Stimulated activated CD4-positive, alpha-beta T cell treated with anti-CD3 and anti-CD28 coated beads, Interleukin-12 subunit alpha, Interleukin-12 subunit beta, amount 100 ng/mL, for 4 hours (primary cell): ENCODE data around the gene CUX1.
"Not testable (repeated sequence)": the region's sequence is repeated elsewhere in the genome, so short reads cannot be mapped to it uniquely, and the experiment has no call there.

Source experiments
- DNase-seq: peaks from one replicate; pipeline ENCODE4 v3.0.0-alpha.2; 2020

The CUX1 gene

GRCh38 chr7:101824440-101824839 is 7.0 kb downstream of the CUX1 start:
- DNase-seq, result no peak

GRCh38 chr7:101826081-101826835 is 8.8 kb downstream of the CUX1 start:
- no peak for DNase-seq

DNA sequence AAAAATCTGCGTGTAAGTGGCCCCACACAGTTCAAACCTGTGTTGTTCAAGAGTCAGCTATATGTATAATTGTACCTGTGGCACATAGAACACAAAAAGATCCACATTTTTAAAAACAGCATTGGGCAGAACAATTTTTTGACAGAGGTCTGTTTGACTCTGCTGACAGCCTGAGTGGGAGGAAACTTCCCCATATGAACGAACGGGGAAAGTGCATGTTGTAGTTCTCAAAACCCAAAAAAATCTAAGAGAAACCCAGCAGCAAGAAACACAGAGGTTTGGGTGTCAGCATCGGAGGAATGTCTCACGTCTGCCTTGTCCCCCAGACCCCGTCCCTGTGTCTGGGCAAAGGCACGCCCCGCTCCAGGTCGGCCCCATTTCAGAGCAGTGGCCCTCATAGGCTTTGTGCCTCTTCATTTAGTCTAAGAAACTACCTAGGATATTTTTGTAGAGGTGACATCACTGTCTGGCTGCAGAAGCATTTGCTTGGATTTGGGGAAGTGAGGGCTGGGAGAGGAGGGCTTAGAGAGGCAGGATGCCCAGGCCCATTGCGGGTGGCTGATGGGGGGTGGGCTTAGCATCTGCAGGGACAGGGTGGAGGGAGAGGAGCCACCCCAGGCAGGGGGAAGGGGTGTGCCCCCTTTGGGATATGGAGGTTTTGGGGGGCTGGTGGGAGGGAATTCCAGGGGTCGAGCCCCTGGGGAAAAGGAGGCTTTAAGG is 11.0 kb downstream of the CUX1 start:
- DNase-seq, result no peak

- no peak for DNase-seq
Measured at GRCh38 chr7:101829374-101829773, 11.9 kb downstream of the CUX1 start.

DNA sequence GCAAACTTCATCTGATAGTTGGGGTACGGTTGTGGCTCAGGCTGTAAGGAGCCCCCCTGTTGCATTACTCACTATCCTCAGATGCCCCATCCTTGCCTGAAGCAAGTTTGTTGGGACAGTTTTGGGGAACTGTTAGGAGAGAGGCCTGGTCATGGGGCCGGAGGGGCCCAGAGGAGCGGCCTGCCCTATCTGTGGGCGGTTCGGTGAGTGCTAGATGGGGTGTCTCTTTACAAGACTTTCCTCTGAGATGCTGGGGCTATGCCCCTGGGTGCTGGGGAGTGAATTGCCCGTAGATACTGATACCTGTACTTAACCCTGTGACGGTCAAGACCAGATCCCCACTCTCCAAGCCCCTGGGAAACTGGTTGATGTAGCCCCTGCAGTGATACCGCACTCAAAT is 12.4 kb downstream of the CUX1 start:
- DNase-seq, result no peak

- not testable (repeated sequence) for DNase-seq
Measured at GRCh38 chr7:101831396-101831795, 14.0 kb downstream of the CUX1 start.

DNA sequence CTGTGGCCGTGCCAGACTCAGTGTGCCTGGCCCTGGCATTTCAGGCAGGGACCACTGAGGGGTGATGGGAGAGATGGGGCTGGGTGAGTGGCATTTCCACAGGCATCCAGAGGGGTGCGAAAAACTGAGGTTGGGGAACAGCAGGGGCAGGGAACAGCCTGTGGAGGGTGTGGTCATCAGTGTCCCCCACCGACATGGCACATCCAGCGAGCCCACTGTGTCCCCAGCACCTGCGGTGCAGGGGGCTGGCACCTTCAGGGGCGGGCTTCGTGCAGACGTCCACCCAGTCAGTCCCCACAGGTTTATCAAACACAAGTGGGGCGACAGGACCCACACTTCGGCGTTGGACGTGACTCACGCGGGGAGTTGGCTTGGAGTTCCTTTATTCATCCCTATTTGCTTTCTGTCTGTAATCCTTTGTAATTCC is 14.8 kb downstream of the CUX1 start:
- no peak for DNase-seq

- no peak for DNase-seq
Measured at GRCh38 chr7:101832685-101833375, 15.4 kb downstream of the CUX1 start.

- no peak for DNase-seq
Measured at GRCh38 chr7:101833799-101834198, 16.4 kb downstream of the CUX1 start.

GRCh38 chr7:101835136-101835535 is 17.7 kb downstream of the CUX1 start:
- DNase-seq, result no peak

GRCh38 chr7:101837433-101837832 is 20.0 kb downstream of the CUX1 start:
- DNase-seq, result not testable (repeated sequence)

DNA sequence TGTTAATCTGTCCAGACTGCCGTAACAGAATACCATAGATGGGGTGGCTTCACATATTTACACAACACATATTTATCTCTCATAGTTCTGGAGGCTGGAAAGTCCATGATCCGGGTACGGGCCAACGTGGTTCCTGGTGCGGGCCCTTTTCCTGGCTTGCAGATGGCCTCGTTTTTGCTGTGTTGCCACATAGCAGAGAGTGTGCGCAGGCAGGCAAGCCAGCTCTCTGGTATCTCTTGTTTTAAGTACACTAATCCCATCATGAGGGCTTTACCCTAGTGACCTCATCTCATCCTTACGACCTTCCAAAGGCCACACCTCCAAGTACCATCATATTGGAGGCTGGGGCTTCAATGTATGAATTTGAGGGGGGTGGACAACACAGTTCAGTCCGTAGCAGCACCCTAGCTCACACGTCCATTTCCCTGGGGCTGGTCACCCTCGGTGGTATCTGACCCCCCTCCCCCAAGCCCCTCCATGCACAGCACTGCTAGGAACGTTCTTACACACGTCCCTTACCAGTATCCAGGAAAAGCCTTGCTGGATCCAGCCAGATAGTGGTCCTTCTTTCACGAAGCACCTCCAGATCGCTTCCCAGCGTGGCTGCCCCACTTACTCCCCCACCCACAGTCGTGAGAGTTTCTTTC is 21.5 kb downstream of the CUX1 start:
- no peak for DNase-seq

DNA sequence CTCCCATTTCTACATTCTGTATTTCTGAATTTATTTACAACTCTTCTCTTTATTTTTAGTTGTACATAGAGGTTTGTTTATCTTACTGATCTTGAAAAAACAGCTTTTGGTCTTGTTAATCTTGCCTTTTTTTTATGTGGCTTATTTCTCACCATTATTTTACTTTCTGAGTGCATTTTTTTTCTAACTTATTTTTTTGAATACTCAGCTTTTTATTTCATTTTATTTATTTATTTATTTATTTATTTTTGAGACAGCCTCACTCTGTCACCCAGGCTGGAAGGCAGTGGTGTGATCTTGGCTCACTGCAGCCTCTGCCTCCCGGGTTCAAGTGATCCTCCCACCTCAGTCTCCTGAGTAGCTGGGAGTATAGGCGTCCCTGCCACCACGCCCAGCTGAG is 23.9 kb downstream of the CUX1 start:
- no peak for DNase-seq

- no peak for DNase-seq
Measured at GRCh38 chr7:101843293-101844271, 26.2 kb downstream of the CUX1 start.

DNA sequence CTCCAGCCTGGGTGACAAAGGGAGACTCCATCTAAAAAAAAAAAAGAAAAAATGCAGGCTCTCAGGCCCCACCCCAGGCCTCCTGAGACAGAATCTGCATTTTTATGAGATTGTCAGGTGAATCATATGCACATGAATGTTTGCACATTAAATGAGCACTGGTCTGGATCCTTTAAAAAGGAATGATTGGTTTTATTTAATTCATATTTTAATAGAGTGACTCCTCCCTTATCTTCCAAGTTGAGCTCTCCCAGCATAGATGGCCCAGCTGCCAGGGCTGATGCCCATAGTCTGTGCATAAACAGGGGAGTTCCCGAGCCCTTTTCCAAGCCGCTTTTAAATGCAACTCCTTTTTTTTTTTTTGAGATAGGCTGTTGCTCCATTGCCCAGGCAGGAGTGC is 28.5 kb downstream of the CUX1 start:
- no peak for DNase-seq

DNA sequence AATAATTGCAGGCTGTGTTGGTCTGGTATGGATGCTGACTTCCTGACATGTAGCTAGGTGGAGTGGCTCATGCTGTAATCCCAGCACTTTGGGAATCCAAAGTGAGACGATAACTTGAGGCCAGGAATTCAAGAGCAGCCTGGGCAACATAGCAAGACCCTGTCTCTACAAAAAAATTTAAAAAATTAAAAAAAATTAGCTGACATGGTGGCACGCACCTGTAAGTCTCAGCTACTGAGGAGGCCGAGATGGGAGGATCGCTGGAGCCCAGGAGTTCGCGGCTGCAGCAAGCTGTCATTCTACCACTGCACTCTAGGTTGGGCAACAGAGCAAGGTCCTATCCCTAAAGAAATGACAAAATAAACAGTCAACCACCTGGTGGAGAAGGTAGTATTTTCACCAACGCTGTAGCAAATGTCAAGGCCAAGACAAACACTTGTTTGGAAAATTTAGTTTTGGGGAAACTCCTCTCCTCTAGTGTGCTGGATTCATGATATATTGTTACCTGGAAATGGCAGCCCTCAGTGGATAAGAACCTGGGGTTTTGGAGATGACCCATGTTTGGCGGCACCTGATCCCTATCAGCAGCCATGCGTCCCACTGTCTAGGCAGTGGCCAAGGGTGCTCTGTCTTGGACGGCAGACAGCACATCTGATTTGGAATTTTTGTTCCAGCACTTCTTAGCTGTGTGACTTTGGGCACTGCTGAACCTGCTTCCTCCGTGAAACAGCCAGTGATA is 29.5 kb downstream of the CUX1 start:
- no peak for DNase-seq

DNA sequence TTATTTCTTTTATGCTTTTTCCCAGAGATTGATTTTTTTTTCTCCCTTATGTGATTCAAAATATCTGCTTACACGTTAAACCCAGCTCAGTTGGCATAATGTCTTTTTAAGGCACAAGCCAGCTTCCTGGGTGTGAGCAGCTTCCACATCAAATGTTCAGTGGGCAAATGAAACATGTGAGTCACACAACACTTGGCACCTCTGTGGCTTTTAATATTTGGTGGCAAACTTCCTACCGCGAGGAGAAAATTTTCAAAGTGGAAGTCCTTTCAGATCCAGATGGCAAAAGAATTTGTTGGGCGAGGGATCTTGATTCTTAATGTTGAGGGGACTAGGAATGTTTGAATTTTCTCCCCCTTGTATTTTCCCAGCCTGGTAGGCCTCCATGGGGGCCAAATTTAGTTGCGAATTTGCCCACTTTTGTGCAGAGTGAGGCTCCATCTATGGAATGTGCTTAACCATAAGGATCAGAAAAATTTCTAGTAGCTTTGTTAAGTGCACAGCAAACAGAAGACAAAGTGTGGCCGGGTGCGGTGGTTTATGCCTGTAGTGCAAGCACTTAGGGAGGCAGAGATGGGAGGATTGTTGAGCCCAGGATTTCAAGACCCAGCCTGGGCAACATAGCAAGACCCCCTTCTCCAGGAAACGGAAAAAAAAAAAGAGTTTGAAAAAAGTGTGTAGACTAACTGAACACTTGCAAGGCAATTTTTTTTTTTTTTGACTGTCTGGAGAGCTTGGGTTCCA is 31.0 kb downstream of the CUX1 start:
- no peak for DNase-seq

GRCh38 chr7:101849314-101849713 is 31.9 kb downstream of the CUX1 start:
- not testable (repeated sequence) for DNase-seq

GRCh38 chr7:101852364-101852763 is 34.9 kb downstream of the CUX1 start:
- not testable (repeated sequence) for DNase-seq

DNA sequence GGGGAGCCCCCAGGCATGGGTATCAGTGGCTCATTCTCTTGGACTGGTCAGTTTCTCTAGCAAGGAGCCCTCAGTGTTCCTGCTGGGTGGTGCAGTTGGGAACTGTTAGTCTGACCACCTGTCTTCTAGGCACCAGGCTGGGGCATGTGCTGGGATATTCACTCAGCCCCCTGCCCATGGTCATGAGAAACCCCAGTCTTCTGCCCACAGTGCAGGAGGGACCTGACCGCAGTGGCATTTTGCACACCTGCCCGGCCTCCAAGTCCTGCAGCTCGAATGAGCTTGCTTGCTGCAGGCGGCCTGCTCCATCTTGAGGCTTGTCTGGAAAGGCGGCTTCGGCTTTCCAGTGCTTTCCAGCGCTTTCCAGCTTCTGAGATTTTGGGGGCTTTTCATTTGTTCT is 36.3 kb downstream of the CUX1 start:
- no peak for DNase-seq
